Epithelial cell of proximal tubule (primary cell): ENCODE results near the gene PRSS38. TPM values are rescaled to one million over a fixed set of nuclear protein-coding genes. Genes with fewer than 3 reads are reported as not detected.
"Not testable (repeated sequence)": the region's sequence is repeated elsewhere in the genome, so short reads cannot be mapped to it uniquely, and the experiment has no call there.

ENCODE experiments used
- DNase-seq: peaks from one replicate; pipeline ENCODE4 v3.0.0-alpha.2; 2011; ENCODE audit warnings: low read depth
- H3K4me3 ChIP-seq: 2 replicates; pipeline ENCODE4 v1.5.1; 2011; ENCODE audit warnings: low read depth, mild to moderate bottlenecking, low read length
- total RNA-seq: library from RNA; depleted of rRNA; stranded (reverse); fragments of >200 nt; gene quantifications from 2 replicates; pipeline ENCODE4 v1.2.3, GENCODE V29; 2015
- TF ChIP-seq, protein P1 (sequence below): conservative IDR thresholded peaks from 2 replicates; pipeline ENCODE4 v1.5.1; 2012; ENCODE audit warnings: low read depth, mild to moderate bottlenecking, low read length

The PRSS38 gene
- total RNA-seq, 1 donor from 2014 or later = not detected

DNA sequence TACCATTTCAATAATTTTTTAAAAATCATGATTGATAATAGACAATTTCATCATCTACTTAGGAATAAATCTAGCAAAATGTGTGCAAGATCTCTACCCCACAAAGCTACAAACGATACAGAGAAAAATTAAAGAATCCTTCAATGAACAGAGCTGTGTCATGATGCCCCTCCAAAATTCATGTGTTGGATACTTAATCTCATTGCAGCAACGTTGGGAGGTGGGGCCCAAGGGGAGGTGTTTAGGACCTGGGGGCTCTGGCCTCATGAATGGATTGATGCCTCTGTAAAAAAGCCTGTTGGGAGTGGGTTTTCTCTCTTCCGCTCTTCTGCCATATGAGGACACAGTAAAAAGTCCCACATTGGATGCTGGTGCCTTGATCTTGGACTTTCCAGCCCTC, 54.9 kb downstream of the PRSS38 start:
- no peak for DNase-seq

GRCh38 chr1:227871892-227872291, 56.4 kb downstream of the PRSS38 start:
- DNase-seq, H3K4me3 ChIP-seq: not testable (repeated sequence)

More for the DNA sequence above, 54.9 kb downstream of the PRSS38 start:
- H3K4me3 ChIP-seq = no peak overlapping the region
- TF ChIP-seq, protein P1, sequence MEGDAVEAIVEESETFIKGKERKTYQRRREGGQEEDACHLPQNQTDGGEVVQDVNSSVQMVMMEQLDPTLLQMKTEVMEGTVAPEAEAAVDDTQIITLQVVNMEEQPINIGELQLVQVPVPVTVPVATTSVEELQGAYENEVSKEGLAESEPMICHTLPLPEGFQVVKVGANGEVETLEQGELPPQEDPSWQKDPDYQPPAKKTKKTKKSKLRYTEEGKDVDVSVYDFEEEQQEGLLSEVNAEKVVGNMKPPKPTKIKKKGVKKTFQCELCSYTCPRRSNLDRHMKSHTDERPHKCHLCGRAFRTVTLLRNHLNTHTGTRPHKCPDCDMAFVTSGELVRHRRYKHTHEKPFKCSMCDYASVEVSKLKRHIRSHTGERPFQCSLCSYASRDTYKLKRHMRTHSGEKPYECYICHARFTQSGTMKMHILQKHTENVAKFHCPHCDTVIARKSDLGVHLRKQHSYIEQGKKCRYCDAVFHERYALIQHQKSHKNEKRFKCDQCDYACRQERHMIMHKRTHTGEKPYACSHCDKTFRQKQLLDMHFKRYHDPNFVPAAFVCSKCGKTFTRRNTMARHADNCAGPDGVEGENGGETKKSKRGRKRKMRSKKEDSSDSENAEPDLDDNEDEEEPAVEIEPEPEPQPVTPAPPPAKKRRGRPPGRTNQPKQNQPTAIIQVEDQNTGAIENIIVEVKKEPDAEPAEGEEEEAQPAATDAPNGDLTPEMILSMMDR = no peak

DNA sequence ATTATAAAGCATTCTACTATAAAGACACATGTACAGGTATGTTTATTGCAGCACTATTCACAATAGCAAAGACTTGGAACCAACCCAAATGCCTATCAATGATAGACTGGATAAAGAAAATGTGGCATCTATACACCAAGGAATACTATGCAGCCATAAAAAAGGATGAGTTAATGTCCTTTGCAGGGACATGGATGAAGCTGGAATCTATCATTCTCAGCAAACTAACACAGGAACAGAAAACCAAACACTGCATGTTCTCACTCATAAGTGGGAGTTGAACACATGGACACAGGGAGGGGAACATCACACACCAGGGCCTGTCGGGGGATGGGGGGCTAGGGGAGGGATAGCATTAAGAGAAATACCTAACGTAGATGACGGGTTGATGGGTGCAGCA, 62.3 kb downstream of the PRSS38 start:
- DNase-seq, H3K4me3 ChIP-seq: not testable (repeated sequence)

- TF ChIP-seq, protein P1 = no peak
- H3K4me3 ChIP-seq = no peak overlapping the region
- no peak for DNase-seq
Observed at GRCh38 chr1:227880342-227880924, 65.0 kb downstream of the PRSS38 start.

- no peak overlapping the region for H3K4me3 ChIP-seq
- DNase-seq = no peak
- TF ChIP-seq, protein P1 = no peak
Observed at GRCh38 chr1:227883073-227883520, 67.6 kb downstream of the PRSS38 start.

GRCh38 chr1:227883641-227884301, 68.3 kb downstream of the PRSS38 start:
- TF ChIP-seq, protein P1 = no peak
- no peak for DNase-seq
- no peak overlapping the region for H3K4me3 ChIP-seq

- no peak overlapping the region for H3K4me3 ChIP-seq
- TF ChIP-seq, protein P1 = no peak
- DNase-seq = no peak
Observed at GRCh38 chr1:227884370-227885134, 69.1 kb downstream of the PRSS38 start.
